Head of caudate nucleus (tissue), 42 donors: ENCODE measurements around the gene NME7.
"Not testable (repeated sequence)": the region's sequence is repeated elsewhere in the genome, so short reads cannot be mapped to it uniquely, and the experiment has no call there.

Experiments
- DNase-seq, 42 donors: peaks; one replicate each; pipeline versions ENCODE4 v3.0.0 to v3.0.0-alpha.2; 2020 to 2021; ENCODE audit warnings: mixed read lengths in 7 of 42
- intact Hi-C: fragments of 100-400 bp; cut with DNase I; formaldehyde crosslinking; loops from one replicate; pipeline ENCODE4 v1.15.0; 2022

Gene NME7

DNA sequence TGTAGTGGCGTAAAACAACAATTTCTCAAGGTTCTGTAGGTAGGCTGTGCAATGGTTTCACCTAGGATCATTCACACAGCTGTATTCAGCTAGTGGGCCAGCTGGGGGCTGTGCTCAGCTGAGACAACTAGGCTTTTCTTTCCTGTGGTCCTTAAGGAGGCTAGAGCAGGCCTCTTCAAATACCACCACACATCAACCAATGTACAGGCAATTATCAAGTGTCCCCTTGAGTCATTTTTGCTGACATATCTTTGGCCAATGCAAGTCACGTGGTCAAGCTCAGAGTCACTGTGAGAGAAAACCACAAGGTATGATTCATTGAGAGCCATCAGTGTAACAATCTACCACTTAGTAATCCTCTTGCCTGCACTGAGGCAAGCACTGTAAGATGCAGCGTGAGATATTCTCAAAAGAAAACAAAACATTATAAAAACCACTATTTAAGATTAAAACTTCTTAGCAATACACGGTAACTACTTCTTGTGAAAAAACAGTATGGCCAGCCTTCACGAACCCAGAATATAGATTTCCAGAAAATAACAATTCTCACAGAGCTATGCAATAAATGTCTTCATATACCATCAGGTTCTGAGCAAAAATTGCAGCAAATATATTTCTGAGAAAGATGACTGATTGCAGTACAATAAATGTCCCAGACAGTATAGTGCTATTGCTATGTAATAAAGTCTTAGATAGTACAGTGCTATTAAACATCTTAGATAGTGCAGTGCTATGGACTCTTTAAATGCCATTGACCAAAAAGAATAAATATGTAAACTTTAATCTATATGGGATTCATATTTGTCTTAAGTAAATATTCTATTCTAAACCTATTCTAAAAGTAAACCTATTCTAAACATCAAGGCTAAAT lies 55.3 kb downstream of the NME7 start:
- intact Hi-C loops = no loop called here
- no peak for DNase-seq

DNA sequence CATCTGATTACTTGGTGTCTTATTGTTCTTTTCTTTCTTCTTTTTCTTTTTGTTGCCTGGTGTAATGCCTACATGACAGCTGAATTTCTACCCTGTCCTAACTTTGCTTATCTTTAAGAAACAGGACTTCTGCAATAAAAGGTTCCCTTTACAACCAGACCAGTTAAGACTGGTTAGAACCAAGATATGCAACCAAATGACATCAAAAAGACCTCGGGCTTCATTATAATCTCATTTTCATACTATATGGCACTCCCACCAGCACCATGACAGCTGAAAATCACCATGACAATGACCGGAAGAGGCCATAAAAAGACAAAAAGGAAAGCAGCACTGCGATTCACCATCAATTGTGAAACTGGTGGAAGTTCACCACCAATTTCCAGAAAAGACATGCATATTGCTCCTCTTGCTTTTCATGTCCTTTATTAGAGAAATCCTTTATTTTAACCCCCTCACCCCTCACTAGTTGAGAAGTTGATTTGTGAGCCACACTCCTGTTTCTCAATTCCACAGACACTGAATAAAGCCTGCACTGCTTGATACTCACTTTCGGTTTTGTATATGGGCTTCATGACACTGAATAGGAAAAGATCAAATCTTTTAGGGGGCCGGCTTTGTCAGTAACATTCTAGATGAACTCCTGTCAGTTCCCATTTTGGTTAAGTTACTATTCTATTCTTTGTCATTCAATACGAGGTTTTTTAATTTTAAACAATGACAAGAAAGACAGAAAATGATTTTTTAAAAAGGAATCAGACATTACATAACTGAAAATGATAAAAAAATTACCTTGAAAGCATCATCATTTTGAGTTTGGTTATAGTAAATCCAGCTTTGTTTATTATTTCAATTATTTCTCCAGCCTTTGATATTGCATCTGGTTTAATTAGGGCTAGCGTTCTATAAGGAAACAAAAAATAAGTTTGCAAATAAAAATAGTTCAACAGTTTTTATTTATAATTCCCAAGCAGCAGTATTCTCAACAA lies 58.1 kb downstream of the NME7 start:
- intact Hi-C loops = no loop called here
- DNase-seq = peak in 2 of 42 donors; percentile 2 to 3

- peak in 3 of 42 donors; percentile 3 to 17 (median 9) for DNase-seq
- intact Hi-C loops = no loop called here
These were observed 59.1 kb downstream of the NME7 start for GRCh38 chr1:169308313-169309039.

DNA sequence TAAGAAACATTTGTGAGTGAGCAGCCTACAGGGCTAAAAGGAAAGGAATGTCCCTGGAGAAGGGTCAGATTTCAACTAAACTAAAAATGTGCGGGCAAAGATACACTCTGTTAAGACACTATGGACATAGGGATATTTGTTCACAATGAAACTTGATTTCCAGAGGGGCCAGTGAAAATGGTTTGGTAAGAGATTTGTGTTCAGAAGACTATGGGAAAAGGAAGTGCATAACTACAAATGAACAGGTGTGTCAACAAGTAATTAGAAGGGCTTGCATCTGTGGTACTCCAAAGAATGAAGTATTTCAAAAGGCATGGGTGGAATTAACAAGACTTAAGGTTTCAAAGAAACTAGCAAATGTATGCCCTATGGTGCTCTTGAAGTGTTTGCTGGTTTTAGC lies 60.4 kb downstream of the NME7 start:
- DNase-seq = no peak
- intact Hi-C loops = no loop called here

GRCh38 chr1:169305948-169306347 lies 61.6 kb downstream of the NME7 start:
- intact Hi-C loops = no loop called here

GRCh38 chr1:169305356-169305755 lies 62.2 kb downstream of the NME7 start:
- intact Hi-C loops = no loop called here
- no peak for DNase-seq

More at GRCh38 chr1:169305948-169306347, 61.6 kb downstream of the NME7 start:
- DNase-seq = no peak

- intact Hi-C loops = no loop called here
These were observed 66.7 kb downstream of the NME7 start for GRCh38 chr1:169300854-169301253.

GRCh38 chr1:169298441-169298840 lies 69.2 kb downstream of the NME7 start:
- intact Hi-C loops = no loop called here
- no peak for DNase-seq

More at GRCh38 chr1:169300854-169301253, 66.7 kb downstream of the NME7 start:
- no peak for DNase-seq

GRCh38 chr1:169295846-169296245 lies 71.8 kb downstream of the NME7 start:
- intact Hi-C loops = no loop called here

GRCh38 chr1:169295425-169295824 lies 72.2 kb downstream of the NME7 start:
- intact Hi-C loops = no loop called here
- DNase-seq = no peak

More at GRCh38 chr1:169295846-169296245, 71.8 kb downstream of the NME7 start:
- DNase-seq = no peak

- intact Hi-C loops = no loop called here
- DNase-seq = no peak
These were observed 78.6 kb downstream of the NME7 start for GRCh38 chr1:169289016-169289415.

- DNase-seq = no peak
- intact Hi-C loops = no loop called here
These were observed 79.6 kb downstream of the NME7 start for GRCh38 chr1:169288011-169288414.

DNA sequence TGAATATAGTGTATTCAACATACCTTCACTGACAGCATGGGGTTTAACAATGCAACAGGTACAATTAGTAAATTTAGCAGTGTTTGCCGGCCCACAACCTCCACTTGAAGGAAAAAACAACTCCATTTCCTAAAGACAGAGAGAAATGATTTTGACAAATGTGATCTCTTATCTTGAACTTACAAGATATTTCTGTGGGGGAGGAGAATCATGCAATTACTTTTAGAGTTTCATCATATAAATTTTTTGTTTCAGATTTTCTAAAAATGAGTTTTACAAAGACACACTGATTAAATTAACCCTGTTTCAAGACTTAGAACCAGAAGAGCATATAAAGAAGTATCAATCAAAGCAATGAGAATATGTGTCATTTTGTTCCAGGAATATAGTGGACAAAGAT lies 80.3 kb downstream of the NME7 start:
- intact Hi-C loops = no loop called here

GRCh38 chr1:169281562-169281961 lies 86.0 kb downstream of the NME7 start:
- intact Hi-C loops = not testable (repeated sequence)

More for the DNA sequence above, 80.3 kb downstream of the NME7 start:
- DNase-seq = no peak

DNA sequence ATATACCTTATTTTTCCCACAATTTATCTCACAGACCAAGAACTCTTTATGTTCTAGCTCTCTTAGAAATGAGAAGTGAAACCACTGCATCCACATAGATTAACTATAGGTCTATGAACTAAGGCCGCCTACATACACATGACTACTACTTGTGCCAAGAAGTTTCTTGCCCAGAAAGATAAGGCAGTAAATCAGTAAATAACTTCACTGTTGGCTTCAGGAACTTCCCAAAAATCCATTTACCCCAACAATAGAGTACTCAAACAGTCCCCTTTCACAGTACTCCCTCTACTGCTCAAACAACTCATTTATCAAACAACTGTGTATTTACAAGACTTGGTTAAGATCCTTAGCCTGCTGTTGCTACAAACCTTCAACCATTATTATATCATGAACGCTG lies 96.5 kb downstream of the NME7 start:
- DNase-seq = peak in 1 of 42 donors; percentile 1
- intact Hi-C loops = no loop called here

More at GRCh38 chr1:169281562-169281961, 86.0 kb downstream of the NME7 start:
- not testable (repeated sequence) for DNase-seq

DNA sequence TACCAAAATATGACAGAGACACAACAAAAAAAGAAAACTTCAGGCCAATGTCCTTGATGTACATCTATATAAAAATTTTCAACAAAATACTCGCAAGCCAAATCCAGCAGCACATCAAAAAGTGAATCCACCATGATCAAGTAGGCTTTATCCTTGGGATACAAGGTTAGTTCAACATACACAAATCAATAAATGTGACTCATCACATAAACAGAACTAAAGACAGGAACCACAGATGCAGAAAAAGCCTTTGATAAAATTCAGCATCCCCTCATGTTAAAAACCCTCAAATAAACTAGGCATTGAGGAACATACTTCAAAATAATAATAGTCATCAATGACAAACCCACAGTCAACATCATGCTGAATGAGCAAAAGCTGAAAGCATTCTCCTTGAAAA lies 101.5 kb downstream of the NME7 start:
- DNase-seq = no peak
- intact Hi-C loops = no loop called here

- DNase-seq = no peak
- intact Hi-C loops = no loop called here
These were observed 104.5 kb downstream of the NME7 start for GRCh38 chr1:169263059-169263458.

GRCh38 chr1:169261884-169262283 lies 105.7 kb downstream of the NME7 start:
- intact Hi-C loops = no loop called here
- DNase-seq = no peak
